IPS-NIHi7 (cell line): ENCODE data around the gene ALMS1.
"Not testable (repeated sequence)": the region's sequence is repeated elsewhere in the genome, so short reads cannot be mapped to it uniquely, and the experiment has no call there.

Source experiments
- DNase-seq: peaks from one replicate; pipeline ENCODE4 v3.0.0; 2012; ENCODE audit warnings: mixed read lengths; ENCODE audit errors: extremely low spot score

Gene ALMS1, protein sequence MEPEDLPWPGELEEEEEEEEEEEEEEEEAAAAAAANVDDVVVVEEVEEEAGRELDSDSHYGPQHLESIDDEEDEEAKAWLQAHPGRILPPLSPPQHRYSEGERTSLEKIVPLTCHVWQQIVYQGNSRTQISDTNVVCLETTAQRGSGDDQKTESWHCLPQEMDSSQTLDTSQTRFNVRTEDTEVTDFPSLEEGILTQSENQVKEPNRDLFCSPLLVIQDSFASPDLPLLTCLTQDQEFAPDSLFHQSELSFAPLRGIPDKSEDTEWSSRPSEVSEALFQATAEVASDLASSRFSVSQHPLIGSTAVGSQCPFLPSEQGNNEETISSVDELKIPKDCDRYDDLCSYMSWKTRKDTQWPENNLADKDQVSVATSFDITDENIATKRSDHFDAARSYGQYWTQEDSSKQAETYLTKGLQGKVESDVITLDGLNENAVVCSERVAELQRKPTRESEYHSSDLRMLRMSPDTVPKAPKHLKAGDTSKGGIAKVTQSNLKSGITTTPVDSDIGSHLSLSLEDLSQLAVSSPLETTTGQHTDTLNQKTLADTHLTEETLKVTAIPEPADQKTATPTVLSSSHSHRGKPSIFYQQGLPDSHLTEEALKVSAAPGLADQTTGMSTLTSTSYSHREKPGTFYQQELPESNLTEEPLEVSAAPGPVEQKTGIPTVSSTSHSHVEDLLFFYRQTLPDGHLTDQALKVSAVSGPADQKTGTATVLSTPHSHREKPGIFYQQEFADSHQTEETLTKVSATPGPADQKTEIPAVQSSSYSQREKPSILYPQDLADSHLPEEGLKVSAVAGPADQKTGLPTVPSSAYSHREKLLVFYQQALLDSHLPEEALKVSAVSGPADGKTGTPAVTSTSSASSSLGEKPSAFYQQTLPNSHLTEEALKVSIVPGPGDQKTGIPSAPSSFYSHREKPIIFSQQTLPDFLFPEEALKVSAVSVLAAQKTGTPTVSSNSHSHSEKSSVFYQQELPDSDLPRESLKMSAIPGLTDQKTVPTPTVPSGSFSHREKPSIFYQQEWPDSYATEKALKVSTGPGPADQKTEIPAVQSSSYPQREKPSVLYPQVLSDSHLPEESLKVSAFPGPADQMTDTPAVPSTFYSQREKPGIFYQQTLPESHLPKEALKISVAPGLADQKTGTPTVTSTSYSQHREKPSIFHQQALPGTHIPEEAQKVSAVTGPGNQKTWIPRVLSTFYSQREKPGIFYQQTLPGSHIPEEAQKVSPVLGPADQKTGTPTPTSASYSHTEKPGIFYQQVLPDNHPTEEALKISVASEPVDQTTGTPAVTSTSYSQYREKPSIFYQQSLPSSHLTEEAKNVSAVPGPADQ (N-terminal part only)

DNA sequence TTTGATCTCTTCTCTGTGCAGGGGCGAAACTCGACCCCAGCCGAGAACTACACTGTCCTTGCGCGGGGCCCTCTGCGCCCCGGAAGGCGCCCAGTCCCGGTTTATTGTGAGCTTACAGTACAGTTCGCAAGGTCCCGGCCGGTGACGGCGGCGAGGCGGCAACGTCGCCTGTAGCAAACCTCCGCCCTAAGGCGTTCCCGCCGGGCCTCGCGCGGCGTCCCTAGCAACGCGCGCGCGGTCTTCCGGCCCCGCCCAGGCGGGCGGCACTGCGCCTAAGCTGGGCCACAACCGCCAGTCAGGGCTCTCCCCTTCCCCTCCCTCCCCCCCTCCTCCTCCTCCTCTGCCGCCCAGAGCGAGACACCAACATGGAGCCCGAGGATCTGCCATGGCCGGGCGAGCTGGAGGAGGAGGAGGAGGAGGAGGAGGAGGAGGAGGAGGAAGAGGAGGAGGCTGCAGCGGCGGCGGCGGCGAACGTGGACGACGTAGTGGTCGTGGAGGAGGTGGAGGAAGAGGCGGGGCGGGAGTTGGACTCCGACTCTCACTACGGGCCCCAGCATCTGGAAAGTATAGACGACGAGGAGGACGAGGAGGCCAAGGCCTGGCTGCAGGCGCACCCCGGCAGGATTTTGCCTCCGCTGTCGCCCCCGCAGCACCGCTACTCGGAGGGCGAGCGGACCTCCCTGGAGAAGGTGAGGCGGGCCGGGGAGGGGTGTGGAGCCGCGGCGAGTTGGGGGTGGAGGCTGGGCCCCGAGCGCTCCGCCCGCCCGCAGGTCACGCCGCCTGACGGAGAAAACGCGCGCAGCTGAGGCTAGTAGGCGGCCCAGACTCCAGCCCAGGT, at the start of gene ALMS1:
Gene ALMS1, plus strand, starts transcription at position 333 of the 838 bp plus-strand sequence. Its CDS starts 33 bp downstream, at position 366.
- DNase-seq = peak; percentile 97

DNA sequence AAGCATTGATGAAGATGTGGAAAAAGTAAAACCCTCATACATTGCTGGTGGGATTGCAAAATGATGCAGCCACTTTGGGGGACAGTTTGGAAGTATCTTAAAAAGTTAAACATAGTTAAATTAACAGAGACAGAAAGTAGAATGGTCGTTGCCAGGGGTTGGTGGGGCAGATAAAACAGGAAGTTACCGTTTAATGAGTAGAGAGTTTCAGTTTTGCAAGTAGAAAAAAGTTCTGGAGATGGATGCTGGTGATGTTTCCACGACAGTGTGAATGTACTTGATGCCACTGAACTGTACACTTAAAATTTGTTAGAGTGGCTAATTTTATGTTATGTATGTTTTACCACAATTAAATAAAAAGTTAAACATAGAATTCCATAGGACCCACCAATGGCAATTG, 47.8 kb upstream of the ALMS1 start:
- DNase-seq = no peak

DNA sequence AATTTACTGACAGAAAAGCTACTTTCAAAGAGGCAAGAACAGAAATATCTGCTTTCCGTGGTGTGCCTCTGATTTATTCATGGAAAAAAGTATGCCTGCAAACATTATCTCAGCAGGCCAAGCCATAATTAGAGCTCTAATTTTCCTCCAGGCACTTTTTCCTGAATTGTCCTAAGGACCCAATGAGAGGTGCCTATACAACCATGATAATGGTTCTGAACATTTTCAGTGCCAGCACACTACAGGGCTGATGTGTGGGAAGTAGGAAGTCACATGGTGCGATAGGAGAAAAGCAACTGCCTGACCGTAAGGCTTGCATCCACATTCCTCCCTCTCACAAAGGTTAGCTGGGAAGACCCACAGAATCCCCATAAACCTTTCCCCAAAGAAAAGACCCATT, 46.4 kb upstream of the ALMS1 start:
- peak; percentile 26 for DNase-seq

DNA sequence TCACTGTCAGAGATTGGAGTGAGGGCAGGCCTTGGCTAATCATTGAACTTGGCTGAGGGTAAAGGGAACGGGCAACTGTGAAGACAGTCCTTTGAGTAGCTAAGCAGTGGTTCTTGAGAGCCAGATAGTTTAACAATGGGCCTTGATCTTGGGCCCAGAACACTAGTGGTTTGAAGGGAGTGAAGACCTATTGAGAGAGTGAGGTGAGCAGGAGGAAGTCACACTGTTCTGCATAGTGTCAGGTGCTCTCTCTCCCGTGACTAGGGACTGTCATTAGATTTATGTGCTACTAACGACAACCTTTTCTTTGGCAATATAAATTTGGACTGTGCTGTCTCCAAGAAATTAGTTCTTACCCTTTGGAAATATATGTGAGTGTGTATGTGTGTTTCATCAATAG, 44.6 kb upstream of the ALMS1 start:
- DNase-seq = no peak

DNA sequence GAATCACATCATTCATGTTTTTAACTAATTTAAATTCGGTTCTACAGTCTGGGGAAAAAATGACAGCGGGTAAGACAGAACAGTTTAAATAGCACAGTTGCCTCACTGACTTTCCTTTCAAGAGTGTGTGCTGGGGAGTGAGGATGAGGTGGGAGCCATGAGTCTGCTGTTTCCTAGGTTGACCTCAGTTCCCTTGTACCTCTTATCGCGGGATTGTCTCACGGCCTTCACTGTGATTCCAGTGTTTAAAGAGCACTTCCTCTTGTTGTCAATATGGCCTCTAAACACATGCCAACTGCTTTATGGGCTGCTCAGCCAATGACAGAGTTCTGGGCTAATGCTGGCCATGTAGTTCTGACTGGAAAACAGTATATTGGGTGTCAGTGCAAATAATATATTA, 41.6 kb upstream of the ALMS1 start:
- DNase-seq = no peak

DNA sequence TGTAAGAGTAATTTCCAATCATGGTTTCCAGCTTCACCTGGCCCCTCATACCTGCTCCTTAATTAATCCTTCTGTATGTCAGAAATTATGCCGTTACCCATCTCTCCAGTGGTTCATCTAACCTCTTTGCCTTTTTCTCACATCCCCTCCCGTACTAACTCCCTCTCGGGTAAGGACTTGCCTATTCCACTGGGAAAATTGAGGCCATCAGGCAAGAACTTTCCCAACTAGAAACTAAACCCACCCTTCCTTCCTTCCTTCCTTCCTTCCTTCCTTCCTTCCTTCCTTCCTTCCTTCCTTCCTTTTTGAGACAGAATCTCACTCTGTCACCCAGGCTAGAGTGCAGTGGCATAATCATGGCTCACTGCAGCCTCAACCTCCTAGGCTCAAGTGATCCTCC, 40.9 kb upstream of the ALMS1 start:
- DNase-seq = not testable (repeated sequence)

DNA sequence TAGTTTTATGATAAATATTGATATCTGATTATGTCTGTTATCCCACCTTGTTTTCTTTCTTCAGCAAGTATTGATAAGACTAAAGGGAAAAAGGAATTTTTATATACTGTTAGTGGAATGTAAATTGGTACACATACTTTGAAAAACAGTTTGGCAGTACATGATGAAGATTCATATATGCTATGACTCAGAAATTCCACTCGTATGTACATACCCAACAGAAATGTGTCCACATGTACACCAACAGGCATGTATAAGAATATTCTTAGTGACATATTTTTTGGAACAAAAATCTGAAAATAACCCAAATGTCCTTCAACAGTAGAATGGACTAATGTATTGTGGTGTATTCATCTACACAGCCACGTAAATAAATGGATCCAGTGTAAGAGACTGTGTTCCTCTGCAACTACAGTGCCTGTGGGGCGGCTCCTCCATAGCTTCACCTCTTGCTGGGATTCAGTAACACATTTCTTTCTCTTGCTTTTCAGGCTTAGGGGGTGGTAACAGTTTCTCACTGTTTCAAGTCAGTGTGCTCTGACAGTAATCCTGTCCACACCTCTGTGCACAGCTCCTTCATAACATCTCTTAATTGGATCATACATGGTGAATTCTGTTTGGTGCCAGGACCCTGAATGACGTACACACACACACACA, 35.5 kb upstream of the ALMS1 start:
- DNase-seq = no peak

DNA sequence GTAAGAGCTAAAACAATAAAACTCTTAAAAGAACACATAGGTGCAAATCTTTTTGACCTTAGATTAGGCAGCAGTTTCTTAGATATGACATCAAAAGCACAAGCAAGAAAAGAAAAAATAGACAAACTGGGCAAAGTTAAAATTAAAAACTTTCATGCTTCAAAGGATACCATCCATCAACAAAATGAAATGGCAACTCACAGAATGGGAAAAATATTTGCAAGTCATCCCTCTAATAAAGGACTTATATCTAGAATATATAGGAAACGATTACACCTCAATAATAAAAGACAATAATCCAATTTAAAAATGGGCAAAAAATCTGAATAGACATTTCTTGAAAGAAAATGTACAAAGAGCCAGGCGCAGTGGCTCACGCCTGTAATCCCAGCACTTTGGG, 29.5 kb upstream of the ALMS1 start:
- no peak for DNase-seq

DNA sequence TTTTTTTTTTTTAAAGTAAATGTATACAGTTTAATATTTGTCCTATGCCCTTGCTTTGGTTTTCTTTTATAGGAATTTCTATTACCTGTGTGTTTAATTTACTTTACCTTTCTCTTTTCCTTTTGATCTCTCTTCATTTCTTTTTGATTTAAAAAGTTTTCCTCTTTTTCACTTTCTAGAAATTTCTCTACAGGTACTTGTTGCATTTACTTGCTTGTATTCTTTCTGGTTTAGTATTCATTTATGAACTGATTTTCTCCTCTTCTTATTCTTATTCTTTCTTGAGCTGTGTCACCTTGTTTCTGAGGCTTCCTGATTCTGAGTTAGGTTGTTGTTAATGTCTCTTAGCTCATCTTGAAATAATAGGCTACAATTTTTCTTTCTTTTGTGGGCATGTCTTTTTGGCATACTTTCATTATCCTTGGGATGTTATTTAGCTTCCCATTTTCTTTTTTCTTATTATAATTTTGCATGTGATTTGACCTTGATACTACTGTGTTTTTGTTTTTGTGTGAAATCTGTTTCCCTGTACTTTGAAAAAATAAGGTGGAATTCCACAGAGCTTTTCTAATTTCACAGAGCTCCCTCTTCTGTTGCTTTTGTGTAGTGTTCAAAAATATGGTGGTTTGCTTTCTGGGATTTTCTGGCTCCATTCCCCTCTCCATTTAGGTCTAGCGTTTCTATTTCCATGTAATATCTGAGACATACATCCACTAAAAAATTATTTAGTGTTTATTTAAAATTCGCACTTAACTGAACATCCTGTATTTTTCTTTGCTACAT, 25.5 kb upstream of the ALMS1 start:
- peak; percentile 37 for DNase-seq

DNA sequence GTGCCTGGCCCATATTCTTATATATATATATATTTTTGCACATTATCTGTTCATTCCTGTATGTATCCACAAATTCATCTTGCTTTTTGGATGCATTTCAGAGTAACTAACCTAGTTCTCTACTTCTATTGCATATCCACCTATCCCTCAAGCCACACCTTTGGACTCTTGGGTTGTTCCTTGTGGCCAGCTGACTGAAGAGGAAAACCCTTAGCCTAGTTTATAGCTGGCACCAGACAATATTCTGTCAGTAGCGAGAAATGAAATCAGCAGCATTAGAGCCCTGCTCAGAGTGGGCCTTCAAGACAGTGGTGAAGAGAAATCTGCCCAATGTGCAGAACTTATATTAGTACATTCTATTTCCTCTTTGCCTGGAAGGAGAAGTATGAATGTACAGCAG, 19.6 kb upstream of the ALMS1 start:
- DNase-seq = no peak

DNA sequence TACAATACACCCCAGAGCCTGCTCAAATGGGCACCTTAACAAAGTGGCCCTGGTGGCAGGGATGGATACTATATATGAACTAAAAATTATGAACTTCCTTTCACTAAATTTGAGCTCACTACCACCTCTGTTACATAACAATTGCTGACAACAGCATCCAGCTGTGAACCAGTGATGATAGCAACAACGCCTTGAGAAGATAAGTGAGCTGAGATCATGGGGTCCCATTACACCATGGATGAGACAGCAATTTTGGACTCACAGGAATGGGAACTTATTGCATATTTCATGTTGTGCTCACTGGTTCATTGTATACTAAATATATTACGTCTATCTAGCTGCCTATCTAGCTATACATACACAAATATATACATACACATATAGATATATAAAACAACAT, 16.9 kb upstream of the ALMS1 start:
- DNase-seq = no peak

DNA sequence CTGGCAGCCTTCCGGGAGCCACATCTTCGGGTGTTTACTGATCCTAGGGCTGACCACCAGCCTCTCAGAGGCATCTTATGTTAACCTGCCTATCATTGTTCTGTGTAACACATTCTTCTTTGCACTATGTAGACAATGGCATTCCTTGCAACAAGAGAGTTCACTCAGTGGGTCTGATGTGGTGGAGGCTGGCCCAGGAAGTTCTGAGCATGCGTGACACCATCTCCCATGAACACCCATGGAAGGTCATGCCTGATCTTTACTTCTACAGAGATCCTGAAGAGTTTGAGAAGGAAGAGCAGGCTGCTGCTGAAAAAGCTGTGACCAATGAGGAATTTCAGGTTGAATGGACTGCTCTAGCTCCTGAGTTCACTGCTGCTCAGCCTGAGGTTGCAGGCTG, 15.3 kb upstream of the ALMS1 start:
- no peak for DNase-seq

DNA sequence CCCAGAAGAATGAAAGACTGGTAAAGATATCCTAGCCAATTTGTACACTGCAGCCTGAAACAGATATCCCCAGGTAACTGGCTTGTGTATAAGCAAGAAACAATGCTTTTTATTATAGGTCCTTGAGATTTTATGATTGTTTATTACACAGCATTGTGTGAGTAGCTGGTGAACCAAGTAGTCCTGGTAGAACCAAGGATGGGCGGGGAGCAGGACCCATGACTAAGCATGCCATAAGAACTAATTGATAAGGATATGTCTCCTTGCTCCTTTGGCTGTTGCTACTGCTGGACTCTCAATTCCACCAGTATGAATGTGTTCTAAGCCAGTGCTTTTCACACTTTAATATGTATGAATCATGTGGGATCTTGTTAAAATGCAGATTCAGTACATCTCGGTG, 12.3 kb upstream of the ALMS1 start:
- no peak for DNase-seq

DNA sequence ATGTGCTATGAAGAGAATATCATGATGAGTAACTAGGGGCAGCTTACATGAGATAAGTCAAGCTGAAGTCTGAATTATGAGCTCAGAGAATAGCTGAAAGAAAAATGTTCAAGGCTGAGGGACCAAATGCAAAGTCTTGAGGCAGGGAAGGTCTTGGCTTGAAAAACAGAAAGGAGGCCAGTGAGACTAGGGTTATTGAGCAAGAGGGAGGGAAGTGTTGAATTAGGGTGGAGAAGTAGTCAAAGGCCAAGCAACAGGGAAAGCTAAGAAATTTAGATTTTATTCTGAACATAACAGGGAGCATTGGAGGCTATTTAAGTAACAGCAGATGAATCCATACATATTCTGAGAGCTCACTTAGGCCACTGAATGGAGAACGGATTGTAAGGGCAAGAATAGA, 11.4 kb upstream of the ALMS1 start:
- no peak for DNase-seq

DNA sequence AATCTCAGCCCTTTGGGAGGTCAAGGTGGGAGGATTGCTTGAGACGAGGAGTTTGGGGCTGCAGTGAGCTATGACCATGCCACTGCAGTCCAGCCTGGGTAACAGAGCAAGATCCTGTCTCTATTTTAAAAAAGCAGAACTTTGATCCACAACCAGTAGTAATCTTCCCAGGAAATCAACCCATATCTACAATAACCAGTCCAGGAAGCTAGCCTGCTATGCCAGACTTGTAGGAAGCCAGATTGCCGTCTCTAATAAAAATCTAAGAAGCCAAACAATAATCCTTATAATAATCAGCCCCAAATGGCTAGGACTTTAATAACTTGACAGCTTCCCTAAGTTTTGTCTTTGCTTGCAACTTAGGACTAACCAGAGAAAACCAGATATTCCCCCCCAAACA, 9.0 kb upstream of the ALMS1 start:
- DNase-seq = no peak

DNA sequence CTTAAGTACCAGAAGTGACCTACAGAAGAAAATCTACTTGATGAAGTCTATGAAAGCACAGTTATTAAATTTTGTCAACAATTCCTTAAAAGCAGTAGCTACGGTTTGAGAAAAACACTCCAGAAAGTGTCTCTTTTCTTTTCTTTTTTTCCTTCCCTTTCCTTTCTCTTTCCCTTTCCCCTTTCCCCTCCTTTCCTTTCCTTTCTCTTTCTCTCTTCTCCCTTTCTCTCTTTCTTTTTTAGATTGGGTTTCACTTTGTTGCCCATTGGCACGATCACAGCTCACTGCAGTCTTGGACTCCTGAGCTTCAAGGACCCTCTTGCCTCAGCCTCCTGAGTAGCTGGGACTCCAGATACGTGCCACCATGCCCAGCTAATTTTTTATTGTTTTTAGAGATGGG, 2.6 kb upstream of the ALMS1 start:
- DNase-seq = no peak

DNA sequence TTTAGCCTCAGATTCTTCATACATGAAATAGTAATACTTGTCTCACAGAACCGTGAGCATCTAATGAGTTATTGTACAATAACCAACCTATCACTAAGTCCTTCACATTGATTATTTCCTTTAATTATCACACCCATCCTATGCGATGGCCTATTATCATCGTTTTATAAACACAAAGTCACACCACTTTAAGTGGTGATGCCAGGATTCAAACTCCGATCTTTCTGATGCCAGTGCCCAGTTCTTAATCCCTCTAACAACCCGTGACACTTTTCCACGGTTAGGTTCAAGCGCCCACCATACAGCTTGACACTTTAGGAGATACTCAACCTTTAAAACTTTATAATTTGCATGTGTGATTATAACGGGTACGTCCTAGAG, 523 bp upstream of the ALMS1 start:
- DNase-seq = no peak

DNA sequence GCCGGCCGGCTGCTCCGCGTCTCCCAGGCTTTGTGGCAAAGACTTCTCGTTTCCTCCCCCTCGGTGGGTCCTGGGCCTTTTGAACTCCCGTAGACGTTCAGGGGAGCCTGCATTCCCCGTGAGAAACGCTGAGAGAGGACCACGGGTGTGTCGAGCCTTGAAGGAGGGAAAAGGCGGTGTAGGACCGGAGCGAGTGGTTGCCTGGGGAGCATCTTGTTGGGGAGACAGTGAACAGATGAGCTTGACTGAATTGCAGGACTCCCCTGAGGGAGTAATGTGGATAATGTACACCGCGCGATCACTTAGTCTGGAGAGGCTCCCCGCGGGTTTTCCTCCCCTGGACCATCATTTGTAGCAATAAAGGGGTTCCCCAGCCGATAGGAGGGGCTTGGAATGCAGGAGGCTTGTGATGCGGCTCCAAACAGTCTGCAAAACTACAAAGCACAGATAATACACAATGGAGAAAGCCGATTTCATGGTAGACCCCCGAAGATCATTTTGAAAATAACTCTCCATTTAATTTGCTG, 769 bp downstream of the ALMS1 start:
- DNase-seq = no peak

DNA sequence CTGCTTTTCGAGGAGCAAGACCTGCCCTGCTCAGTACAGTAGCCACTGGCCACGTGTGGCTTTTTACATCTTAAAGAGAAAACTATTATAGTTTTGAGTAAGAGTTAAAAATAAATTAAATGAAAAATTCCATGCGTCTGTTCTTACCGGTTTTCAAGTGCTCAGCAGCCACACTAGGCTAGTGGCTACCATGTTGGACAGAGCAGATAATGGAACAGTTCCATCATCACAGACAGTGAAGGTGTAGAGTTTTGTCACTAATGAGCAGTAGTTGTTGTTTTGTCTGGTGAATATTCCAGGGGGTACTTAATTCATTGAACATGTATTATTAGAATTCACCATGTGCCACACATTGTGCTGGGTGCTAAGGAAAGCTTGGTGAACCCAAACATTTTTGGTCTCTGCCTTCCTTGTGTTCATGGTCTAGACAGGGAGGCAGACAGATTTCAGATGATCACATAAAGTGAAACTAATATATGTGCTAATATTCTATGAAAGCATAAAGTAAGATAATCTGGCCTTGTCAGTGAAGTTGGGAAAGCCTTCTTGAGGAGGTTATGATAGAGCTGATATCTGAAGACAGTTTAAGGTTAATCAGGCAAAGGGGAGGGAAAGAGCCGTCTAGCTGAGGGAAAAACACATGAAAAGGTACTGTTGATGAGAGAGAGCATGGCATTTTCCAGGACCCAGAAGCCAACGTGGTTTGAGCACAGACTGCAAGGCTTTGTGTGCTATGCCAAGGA, 1.4 kb downstream of the ALMS1 start:
- DNase-seq = no peak
